Measurements from ENCODE around the gene RPH3AL. TPM values are rescaled to one million over a fixed set of nuclear protein-coding genes. Genes with fewer than 3 reads are reported as not detected.

RPH3AL gene
- total RNA-seq, 1 donor = 2.0 TPM

- no peak overlapping the region for H3K4me3 ChIP-seq (ENCODE audit: low read depth, low read length)
- TF ChIP-seq CTCF (IDR thresholded peaks at IDR 0.05; ENCODE audit: insufficient read depth, low read length) = no peak
- DNase-seq (ENCODE audit: low read depth) = no peak
Measured at GRCh38 chr17:313911-314613, 38.5 kb downstream of the RPH3AL start.

GRCh38 chr17:313231-313630 is 39.4 kb downstream of the RPH3AL start:
- H3K4me3 ChIP-seq (ENCODE audit: low read depth, low read length) = no peak overlapping the region
- TF ChIP-seq CTCF (IDR thresholded peaks at IDR 0.05; ENCODE audit: insufficient read depth, low read length) = no peak
- DNase-seq (ENCODE audit: low read depth) = no peak

- no peak overlapping the region for H3K4me3 ChIP-seq (ENCODE audit: low read depth, low read length)
- TF ChIP-seq CTCF (IDR thresholded peaks at IDR 0.05; ENCODE audit: insufficient read depth, low read length) = no peak
- DNase-seq (ENCODE audit: low read depth) = no peak
Measured at GRCh38 chr17:312476-313148, 40.0 kb downstream of the RPH3AL start.

GRCh38 chr17:311119-311782 is 41.4 kb downstream of the RPH3AL start:
- DNase-seq (ENCODE audit: low read depth) = no peak
- no peak for TF ChIP-seq CTCF (IDR thresholded peaks at IDR 0.05; ENCODE audit: insufficient read depth, low read length)
- no peak overlapping the region for H3K4me3 ChIP-seq (ENCODE audit: low read depth, low read length)

GRCh38 chr17:310111-311010 is 42.2 kb downstream of the RPH3AL start:
- no peak overlapping the region for H3K4me3 ChIP-seq (ENCODE audit: low read depth, low read length)
- TF ChIP-seq CTCF (IDR thresholded peaks at IDR 0.05; ENCODE audit: insufficient read depth, low read length) = no peak
- DNase-seq (ENCODE audit: low read depth) = no peak

GRCh38 chr17:309361-309888 is 43.2 kb downstream of the RPH3AL start:
- DNase-seq (ENCODE audit: low read depth) = no peak
- no peak overlapping the region for H3K4me3 ChIP-seq (ENCODE audit: low read depth, low read length)
- no peak for TF ChIP-seq CTCF (IDR thresholded peaks at IDR 0.05; ENCODE audit: insufficient read depth, low read length)
